ENCODE results near the gene LAMP1.
"Not testable (repeated sequence)": the region's sequence is repeated elsewhere in the genome, so short reads cannot be mapped to it uniquely, and the experiment has no call there.

Gene LAMP1

GRCh38 chr13:113296823-113297369 is at the start of gene LAMP1:
Gene LAMP1, plus strand, starts transcription at chr13:113297239. Its CDS starts 196 bp downstream, at chr13:113297435.
- peak; percentile 98 to 100 (median 98) for DNase-seq

- no peak for DNase-seq
Measured at GRCh38 chr13:113252516-113253095, 44.4 kb upstream of the LAMP1 start.

GRCh38 chr13:113257908-113258307 is 39.1 kb upstream of the LAMP1 start:
- DNase-seq: not testable (repeated sequence)

- DNase-seq: no peak
Measured at GRCh38 chr13:113258321-113259054, 38.6 kb upstream of the LAMP1 start.

GRCh38 chr13:113260996-113261395 is 36.0 kb upstream of the LAMP1 start:
- DNase-seq: no peak

- DNase-seq: not testable (repeated sequence)
Measured at GRCh38 chr13:113263016-113263415, 34.0 kb upstream of the LAMP1 start.

- no peak for DNase-seq
Measured at GRCh38 chr13:113267642-113268405, 29.2 kb upstream of the LAMP1 start.

GRCh38 chr13:113272031-113272430 is 25.0 kb upstream of the LAMP1 start:
- DNase-seq: no peak

- DNase-seq: no peak
Measured at GRCh38 chr13:113272701-113273181, 24.3 kb upstream of the LAMP1 start.

GRCh38 chr13:113273321-113273720 is 23.7 kb upstream of the LAMP1 start:
- no peak for DNase-seq

GRCh38 chr13:113273851-113274590 is 23.0 kb upstream of the LAMP1 start:
- DNase-seq: no peak

- no peak for DNase-seq
Measured at GRCh38 chr13:113274721-113275120, 22.3 kb upstream of the LAMP1 start.

- DNase-seq: peak in 1 of 4 experiments; percentile 5
Measured at GRCh38 chr13:113275387-113275786, 21.7 kb upstream of the LAMP1 start.

GRCh38 chr13:113280126-113280525 is 16.9 kb upstream of the LAMP1 start:
- no peak for DNase-seq

GRCh38 chr13:113283904-113284303 is 13.1 kb upstream of the LAMP1 start:
- DNase-seq: no peak

- no peak for DNase-seq
Measured at GRCh38 chr13:113288880-113289279, 8.2 kb upstream of the LAMP1 start.

GRCh38 chr13:113291129-113291528 is 5.9 kb upstream of the LAMP1 start:
- DNase-seq: no peak

- DNase-seq: no peak
Measured at GRCh38 chr13:113292021-113292862, 4.8 kb upstream of the LAMP1 start.

GRCh38 chr13:113293686-113294085 is 3.4 kb upstream of the LAMP1 start:
- no peak for DNase-seq

- no peak for DNase-seq
Measured at GRCh38 chr13:113295776-113296175, 1.3 kb upstream of the LAMP1 start.

- peak in 2 of 4 experiments; percentile 13 for DNase-seq
Measured at GRCh38 chr13:113297370-113298042, 467 bp downstream of the LAMP1 start.
